Activated effector memory CD4-positive, alpha-beta T cell treated with anti-CD3 and anti-CD28 coated beads, Interleukin-2, amount 50 U/mL, for 16 hours (primary cell): ENCODE results near the gene RNF126.
"Not testable (repeated sequence)": the region's sequence is repeated elsewhere in the genome, so short reads cannot be mapped to it uniquely, and the experiment has no call there.

ENCODE experiments used
- DNase-seq: peaks from one replicate; pipeline ENCODE4 v3.0.0-alpha.2; 2020

RNF126 gene

GRCh38 chr19:662962-663681 is at the start of gene RNF126:
Gene RNF126, minus strand, starts transcription at chr19:663214. Its CDS starts 93 bp downstream, at chr19:663121.
- DNase-seq = peak; percentile 96

- DNase-seq = no peak
Measured at GRCh38 chr19:711254-711653, 48.2 kb upstream of the RNF126 start.

- DNase-seq = no peak
Measured at GRCh38 chr19:710767-711166, 47.8 kb upstream of the RNF126 start.

GRCh38 chr19:709965-710571 is 47.1 kb upstream of the RNF126 start:
- DNase-seq = no peak

GRCh38 chr19:709196-709964 is 46.4 kb upstream of the RNF126 start:
- DNase-seq = no peak

DNA sequence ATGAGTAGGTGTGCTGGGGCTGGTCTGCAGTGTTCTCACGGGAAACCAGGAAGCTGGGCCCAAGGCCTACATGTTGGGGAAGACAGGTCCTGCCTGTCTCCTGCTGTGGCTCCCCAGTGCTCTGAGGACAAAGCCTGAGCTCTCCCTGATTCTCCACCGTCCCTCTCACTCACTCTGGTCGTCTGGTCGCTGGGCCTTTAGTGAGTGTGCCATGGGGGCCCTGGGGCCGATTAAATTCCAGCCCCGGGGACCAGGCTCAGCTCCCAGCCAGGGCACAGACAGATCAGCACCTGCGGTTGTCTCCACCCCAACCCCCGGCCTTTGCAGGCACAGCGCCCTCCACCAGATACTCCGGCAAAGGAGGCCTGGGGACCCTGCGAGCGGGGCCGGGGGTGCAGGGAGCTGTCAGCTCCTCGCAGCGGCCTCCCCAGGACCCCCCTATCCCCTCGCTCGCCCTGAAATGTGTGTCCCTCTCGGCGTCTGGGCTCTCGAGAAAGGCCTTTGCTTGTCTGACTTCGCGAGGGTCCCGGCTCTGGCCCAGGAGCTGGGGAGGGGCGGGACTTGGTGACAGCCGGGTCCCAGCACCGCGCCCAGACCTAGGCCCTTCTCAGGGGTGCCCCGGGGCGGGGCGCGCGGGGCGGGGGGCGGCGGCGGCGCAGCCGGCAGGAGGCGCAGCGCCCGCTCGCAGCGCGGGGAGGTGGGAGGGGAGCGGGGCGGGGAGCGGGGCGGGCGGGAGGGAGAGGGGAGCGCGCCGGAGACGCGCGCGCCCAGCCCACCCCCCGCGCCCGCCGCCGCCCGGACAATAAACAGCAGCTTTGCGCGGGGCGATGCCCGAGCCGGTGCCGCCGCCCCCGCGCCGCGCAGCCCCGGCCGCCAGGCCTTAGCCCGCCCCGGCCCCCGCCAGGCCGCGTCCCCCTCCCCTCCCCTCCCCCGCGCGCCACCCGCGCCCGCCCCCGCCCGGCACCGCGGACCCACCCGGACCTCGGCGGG is 45.4 kb upstream of the RNF126 start, which contains the start of gene PALM:
PALM (plus strand) TSS at position 782 of the 990 bp plus-strand sequence. CDS start 212 bp downstream, outside the sequence.
- no peak for DNase-seq

- DNase-seq = no peak
Measured at GRCh38 chr19:704447-704741, 41.4 kb upstream of the RNF126 start.

DNA sequence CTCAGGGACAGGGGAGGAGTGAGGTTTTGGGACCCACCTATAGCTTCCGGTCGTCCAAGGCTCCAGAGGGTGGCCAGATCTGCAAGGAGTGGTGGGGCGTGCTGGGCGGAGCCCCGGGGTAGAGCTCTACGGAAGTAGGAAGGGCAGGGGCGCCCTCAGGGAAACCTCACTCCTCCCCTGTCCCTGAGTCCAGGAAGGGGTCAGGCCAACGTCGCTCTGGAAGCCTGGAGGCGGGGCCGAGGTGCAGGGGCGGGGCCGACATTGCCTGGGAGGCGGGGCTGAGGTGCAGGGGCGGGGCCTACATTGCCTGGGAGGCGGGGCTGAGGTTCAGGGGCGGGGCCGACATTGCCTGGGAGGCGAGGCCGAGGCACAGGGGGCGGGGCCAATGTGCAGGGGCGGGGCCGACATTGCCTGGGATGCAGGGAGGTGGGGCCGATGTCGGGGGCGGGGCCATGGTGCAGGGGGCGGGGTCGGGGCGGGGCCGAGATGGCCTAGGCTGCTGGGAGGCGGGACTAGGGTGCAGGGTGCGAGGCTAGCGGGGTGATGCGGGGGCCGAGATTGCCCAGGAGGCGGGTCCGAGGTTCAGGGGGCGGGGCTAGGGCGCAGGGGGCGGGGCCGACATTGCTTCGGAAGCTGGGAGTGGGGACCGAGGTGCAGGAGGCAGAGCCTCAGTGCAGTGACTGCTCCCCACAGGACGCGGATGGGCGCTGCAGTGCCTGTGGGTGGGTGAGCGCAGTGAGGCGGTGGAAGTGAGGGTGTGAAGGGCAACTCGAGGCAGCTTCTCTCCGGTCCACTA is 40.8 kb upstream of the RNF126 start:
- DNase-seq = peak; percentile 85

DNA sequence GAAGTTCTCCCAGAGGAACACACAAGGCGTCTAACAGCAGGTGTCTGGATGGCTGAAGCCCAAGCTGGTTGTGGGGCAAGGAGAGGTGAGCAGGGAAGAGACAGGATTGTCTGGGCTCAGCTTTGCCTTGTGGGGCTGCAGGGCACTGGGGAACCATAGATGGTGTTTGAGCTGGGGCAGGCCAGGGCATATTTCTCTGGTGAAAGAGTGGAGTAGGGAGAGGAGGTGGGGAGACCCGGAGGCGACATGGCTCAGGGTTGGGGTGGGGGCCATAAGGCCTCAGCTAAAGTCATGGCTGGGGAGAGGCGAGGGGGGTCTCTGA is 40.3 kb upstream of the RNF126 start:
- DNase-seq = no peak

GRCh38 chr19:702847-703246 is 39.8 kb upstream of the RNF126 start:
- DNase-seq = not testable (repeated sequence)

- DNase-seq = not testable (repeated sequence)
Measured at GRCh38 chr19:699885-700284, 36.9 kb upstream of the RNF126 start.

DNA sequence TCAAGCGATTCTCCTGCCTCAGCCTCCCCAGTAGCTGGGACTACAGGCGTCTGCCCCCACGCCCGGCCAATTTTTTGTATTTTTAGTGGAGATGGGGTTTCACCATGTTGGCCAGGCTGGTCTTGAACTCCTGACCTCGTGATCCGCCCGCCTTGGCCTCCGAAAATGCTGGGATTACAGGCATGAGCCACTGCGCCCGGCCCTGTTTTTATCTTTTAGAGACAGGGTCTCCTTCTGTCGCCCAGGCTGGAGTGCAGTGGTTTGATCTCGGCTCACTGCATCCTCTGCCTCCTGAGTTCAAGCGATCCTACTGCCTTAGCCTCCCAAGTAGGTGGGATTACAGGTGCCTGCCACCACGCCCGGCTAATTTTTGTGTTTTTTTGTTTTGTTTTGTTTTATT is 35.5 kb upstream of the RNF126 start:
- DNase-seq = not testable (repeated sequence)

DNA sequence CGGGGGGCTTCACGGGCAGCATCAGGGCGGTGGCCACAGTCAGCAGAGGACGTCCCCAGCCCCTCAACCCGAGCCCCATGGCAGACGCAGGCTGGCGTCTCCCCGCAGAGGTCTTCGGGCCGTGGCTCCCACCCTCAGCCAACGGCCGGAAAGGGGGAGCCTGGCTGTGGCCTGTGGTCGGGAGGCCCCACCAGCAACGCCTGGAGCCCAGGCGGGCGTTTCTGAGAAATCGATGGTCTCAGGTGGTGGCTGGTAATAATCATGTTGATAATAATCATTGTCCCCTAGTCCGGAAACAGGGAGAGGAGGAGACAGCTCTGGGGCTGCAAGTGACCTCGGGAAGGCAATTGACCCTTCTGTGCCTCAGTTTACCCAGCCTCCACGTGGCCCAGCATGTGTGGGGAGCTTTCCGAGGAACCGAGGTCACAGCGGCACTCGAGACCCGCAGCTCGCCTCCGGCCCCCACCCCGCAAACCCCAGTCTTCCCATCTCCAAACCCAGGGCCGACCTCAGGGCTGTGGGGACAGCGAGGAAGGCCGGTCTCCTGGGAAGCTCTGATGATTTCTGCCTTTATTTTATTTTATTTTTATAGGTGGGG is 32.4 kb upstream of the RNF126 start, which contains the start of gene PRSS57:
PRSS57 (minus strand) TSS at position 101 of the 598 bp plus-strand sequence; CDS start at position 79, 22 bp downstream.
- DNase-seq = no peak

DNA sequence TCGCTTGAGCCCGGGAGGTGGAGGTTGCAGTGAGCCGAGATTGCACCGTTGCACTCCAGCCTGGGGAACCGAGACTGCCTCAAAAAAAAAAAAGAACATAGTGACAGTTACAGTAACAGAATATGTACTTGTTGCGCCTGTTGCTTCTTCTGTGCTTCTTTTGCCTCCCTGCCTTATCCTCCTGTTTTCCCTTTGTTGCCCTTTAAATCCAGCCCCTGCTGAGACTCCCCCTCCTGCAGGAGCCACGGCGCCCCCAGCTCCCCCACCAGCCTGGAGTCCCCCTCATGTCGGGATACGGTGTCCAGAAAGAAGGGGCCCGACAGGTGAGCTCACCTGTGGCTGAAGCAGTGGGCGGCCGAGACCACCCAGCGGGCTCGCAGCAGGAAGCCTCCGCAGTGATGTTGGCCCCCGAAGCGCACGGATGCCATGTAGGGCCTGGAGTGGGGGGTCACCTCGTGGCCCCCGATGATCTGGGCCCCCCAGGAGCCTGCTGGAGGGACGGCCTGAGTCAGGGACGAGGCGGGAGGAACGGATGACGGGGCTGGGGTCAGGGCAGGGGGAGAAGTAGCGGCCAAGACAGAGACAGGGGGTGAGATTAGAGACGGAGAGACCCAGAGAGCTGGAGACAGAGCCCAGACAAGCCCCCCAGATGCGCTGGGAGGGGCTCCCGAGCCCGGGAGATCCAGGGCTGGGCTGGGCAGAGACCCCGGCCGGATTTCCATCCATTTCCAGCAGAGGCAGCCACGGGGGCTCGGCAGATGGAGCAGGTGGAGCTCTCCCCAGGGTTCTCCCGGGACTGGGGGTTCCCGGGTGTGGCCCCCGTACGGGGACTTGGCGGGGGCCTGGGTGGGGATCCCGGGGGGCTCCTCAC is 31.7 kb upstream of the RNF126 start:
- DNase-seq = no peak

GRCh38 chr19:690203-690602 is 27.2 kb upstream of the RNF126 start:
- DNase-seq = no peak

DNA sequence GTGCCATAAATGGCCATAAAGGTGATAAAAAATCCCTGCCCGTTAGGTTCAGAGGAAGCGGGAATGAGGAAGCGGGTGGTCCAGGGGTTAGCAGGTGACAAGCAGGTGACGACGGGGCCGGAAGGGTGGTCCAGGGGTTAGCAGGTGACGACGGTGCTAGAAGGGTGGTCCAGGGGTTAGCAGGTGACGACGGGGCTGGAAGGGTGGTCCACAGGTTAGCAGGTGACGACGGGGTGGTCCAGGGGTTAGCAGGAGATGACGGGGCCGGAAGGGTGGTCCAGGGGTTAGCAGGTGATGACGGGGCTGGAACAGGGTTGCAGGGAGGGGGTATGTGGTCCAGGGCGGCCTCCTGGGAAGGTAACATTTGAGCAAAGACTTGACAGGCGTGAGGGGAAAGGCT is 26.0 kb upstream of the RNF126 start:
- DNase-seq = no peak

- DNase-seq = no peak
Measured at GRCh38 chr19:688214-688613, 25.2 kb upstream of the RNF126 start.

DNA sequence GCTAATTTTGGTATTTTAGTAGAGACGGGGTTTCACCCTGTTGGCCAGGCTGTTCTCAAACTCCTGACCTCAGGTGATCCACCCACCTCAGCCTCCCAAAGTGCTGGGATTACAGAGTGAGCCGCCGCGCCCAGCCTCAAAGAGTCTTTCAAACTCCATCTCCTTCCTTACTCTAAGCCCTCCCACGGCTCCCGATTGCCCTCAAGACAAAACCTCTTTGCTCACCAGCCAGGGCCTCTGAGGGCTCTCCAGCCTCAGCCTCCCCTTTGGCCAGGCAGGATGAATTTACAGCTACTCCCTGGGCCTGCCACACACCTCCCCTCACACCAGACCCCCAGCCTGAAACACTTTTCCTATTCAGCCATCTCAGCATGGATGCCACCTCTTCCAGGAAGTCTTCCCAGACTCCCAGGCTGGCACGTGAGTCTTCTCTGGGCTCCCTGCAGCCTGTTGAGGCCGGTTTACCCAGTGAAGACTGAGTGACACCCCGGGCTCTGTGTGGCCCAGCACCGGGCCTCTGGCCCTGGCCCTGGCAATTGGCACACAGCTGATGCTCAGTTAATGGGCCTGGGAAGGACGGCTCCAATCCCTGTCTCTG is 24.7 kb upstream of the RNF126 start:
- no peak for DNase-seq

GRCh38 chr19:686589-687297 is 23.7 kb upstream of the RNF126 start:
- DNase-seq = no peak
